A673 (cell line): ENCODE data around the gene OSBPL1A. TPM values are rescaled to one million over a fixed set of nuclear protein-coding genes. Genes with fewer than 3 reads are reported as not detected.

Source experiments
- BruUV-seq: library from RNA; stranded (reverse); fragments of 400-500 nt; replicated peaks from 2 replicates; lab custom pipeline; 2021; lab: Mats Ljungman, UMichigan
- CTCF ChIA-PET: fragments of 300-600 bp; sonication (Branson Sonifier 250); formaldehyde crosslinking; loops from one replicate; lab custom pipeline; 2022; ENCODE audit warnings: antibody characterized with exemption; lab: Charles Lee
- POLR2A ChIA-PET: fragments of 300-600 bp; sonication (Branson Sonifier 250); formaldehyde crosslinking; loops from one replicate; lab custom pipeline; 2022; ENCODE audit warnings: antibody characterized with exemption; ENCODE audit not compliant: low non-redundant PET; lab: Charles Lee
- DNase-seq: peaks from one replicate; pipeline ENCODE4 v3.0.0-alpha.2; 2015; ENCODE audit warnings: low spot score
- H3K27ac ChIP-seq: fragments of 200-600 bp; sonication (generic); 2 replicates; pipeline ENCODE4 v1.5.1; 2016; ENCODE audit warnings: mixed run types, low read depth, mild to moderate bottlenecking, mixed read lengths, antibody characterized with exemption, low read length; ENCODE audit not compliant: poor library complexity, severe bottlenecking
- H3K27me3 ChIP-seq: fragments of 200-600 bp; sonication (generic); replicated peaks from 2 replicates; pipeline ENCODE4 v1.6.1; 2017; ENCODE audit warnings: mixed run types, low read depth, mild to moderate bottlenecking, mixed read lengths, antibody characterized with exemption, low read length; ENCODE audit not compliant: insufficient read depth, poor library complexity
- H3K36me3 ChIP-seq: fragments of 200-600 bp; sonication (generic); 2 replicates; pipeline ENCODE4 v1.6.1; 2016; ENCODE audit warnings: mixed run types, mild to moderate bottlenecking, mixed read lengths, antibody characterized with exemption, low read length; ENCODE audit not compliant: insufficient read depth, poor library complexity, severe bottlenecking
- H3K4me1 ChIP-seq: fragments of 200-600 bp; sonication (generic); 2 replicates; pipeline ENCODE4 v1.6.1; 2017; ENCODE audit warnings: mixed run types, mild to moderate bottlenecking, mixed read lengths, antibody characterized with exemption, low read length; ENCODE audit not compliant: insufficient read depth, poor library complexity, severe bottlenecking
- H3K4me3 ChIP-seq: fragments of 200-600 bp; sonication (generic); 2 replicates; pipeline ENCODE4 v1.5.1; 2016; ENCODE audit warnings: low read depth, mixed run types, mild to moderate bottlenecking, mixed read lengths, low read length; ENCODE audit not compliant: poor library complexity, severe bottlenecking
- H3K9me3 ChIP-seq: fragments of 200-600 bp; sonication (generic); 2 replicates; pipeline ENCODE4 v1.6.1; 2016; ENCODE audit warnings: mixed run types, low read depth, mild to moderate bottlenecking, mixed read lengths, antibody characterized with exemption, low read length; ENCODE audit not compliant: poor library complexity, severe bottlenecking
- EZH2 ChIP-seq: fragments of 200-600 bp; sonication (generic); IDR thresholded peaks from 2 replicates; pipeline ENCODE4 v1.6.1; 2017; ENCODE audit warnings: borderline replicate concordance, low read depth, mild to moderate bottlenecking, mixed read lengths, antibody characterized with exemption, low read length; ENCODE audit not compliant: poor library complexity, severe bottlenecking
- intact Hi-C: fragments of 100-400 bp; cut with micrococcal nuclease; formaldehyde crosslinking; loops from one replicate; pipeline ENCODE4 v1.10.0; 2022; ENCODE audit not compliant: unreplicated experiment
- total RNA-seq: library from RNA; stranded (reverse); gene quantifications from 2 replicates; pipeline ENCODE4 v1.2.3, GENCODE V29; 2021
- TF ChIP-seq, protein P1 (sequence below): fragments of 300-800, 200-600 bp; sonication (generic); conservative IDR thresholded peaks from 2 replicates; pipeline ENCODE4 v1.5.1; 2017; ENCODE audit warnings: low read depth, mild to moderate bottlenecking, antibody characterized with exemption, low read length, moderate library complexity, mixed read lengths

OSBPL1A gene
- total RNA-seq, 1 experiment from 2014 or later, result 26.1 TPM

DNA sequence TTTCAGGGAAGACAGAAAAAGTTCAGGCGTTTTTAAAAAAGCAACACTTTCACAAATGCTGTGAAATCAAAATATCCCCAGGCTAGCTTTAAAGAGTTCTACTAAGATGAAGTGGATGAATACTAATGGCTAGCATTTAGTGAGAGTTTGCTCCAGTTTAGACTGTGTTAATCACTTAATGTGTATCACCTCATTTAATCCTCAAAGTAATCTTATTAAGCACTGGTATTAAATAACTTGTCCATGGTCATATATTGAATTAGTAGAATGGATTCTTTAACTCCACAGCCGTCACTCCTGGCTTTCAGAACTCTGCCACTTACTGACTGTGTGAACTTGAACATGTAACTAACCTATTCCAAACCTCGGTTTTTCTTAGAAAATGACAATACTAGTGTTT lies 192.7 kb downstream of the OSBPL1A start:
- no peaks in the 10 kb centered on the region for H3K27me3 ChIP-seq
- H3K27ac ChIP-seq, result no peak overlapping the region
- TF ChIP-seq EZH2, result no peak
- TF ChIP-seq, protein P1, sequence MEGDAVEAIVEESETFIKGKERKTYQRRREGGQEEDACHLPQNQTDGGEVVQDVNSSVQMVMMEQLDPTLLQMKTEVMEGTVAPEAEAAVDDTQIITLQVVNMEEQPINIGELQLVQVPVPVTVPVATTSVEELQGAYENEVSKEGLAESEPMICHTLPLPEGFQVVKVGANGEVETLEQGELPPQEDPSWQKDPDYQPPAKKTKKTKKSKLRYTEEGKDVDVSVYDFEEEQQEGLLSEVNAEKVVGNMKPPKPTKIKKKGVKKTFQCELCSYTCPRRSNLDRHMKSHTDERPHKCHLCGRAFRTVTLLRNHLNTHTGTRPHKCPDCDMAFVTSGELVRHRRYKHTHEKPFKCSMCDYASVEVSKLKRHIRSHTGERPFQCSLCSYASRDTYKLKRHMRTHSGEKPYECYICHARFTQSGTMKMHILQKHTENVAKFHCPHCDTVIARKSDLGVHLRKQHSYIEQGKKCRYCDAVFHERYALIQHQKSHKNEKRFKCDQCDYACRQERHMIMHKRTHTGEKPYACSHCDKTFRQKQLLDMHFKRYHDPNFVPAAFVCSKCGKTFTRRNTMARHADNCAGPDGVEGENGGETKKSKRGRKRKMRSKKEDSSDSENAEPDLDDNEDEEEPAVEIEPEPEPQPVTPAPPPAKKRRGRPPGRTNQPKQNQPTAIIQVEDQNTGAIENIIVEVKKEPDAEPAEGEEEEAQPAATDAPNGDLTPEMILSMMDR, result no peak
- no peaks in the 10 kb centered on the region for H3K9me3 ChIP-seq
- no TSS peak for BruUV-seq
- H3K36me3 ChIP-seq, result no peaks in the 10 kb centered on the region
- no peaks in the 10 kb centered on the region for H3K4me1 ChIP-seq
- no peak for DNase-seq
- no peak overlapping the region for H3K4me3 ChIP-seq
- intact Hi-C loops, result no loop called here
- CTCF ChIA-PET, result no interaction called here
- POLR2A ChIA-PET, result no interaction called here

- no peaks in the 10 kb centered on the region for H3K4me1 ChIP-seq
- ChIA-PET POLR2A (interaction anchor here (0.6 kb wide), 3 partner anchors 10 to 108 kb away, joined by 6 to 7 read pairs (median 7); partner anchors contain the start of gene CABYR), CTCF (no interaction called here)
- no peak overlapping the region for H3K4me3 ChIP-seq
- no TSS peak for BruUV-seq
- TF ChIP-seq, protein P1, result no peak
- TF ChIP-seq EZH2, result no peak
- H3K9me3 ChIP-seq, result no peaks in the 10 kb centered on the region
- H3K27me3 ChIP-seq, result no peaks in the 10 kb centered on the region
- no peaks in the 10 kb centered on the region for H3K36me3 ChIP-seq
- intact Hi-C loops, result no loop called here
- no peak overlapping the region for H3K27ac ChIP-seq
- DNase-seq, result no peak
These were observed 195.6 kb downstream of the OSBPL1A start for GRCh38 chr18:24201699-24202687.

DNA sequence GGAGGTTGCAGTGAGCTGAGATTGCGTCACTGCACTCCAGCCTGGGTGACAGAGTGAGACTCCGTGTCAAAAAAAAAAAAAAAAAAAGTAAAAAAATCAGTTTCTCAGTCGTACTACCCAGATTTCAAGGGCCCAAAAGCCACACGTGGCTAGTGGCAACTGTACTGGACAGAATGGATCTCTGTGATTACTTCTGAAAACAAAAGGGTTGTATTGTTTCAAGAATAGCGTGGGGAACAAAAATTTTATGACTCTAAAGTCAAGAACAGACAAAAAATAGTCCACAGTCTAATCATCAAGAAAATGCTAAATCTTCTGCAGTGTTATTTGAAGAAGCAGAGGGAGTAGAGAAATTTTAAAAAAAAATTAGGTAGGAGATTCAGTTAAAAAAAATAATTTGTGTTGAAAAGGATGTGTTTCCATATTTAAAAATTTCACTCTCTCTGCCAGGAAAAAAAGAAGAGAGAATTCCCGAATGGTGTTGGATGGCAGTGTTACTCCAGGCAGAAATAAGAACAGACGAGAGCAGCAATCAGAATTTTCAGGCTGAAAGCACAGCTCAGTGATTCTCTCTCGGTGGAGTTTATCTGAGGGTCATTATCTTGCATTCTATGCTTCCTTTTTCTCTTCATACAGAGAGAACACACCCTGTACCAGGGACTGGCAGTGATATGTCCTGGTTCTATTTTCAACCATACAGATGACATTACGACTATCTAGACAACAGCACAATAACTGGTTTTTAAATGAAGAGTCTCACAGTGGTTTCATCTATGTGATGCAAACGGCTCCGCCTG lies 196.9 kb downstream of the OSBPL1A start:
- H3K4me3 ChIP-seq, result no peak overlapping the region
- no peaks in the 10 kb centered on the region for H3K36me3 ChIP-seq
- no TSS peak for BruUV-seq
- no peaks in the 10 kb centered on the region for H3K27me3 ChIP-seq
- intact Hi-C loops, result no loop called here
- H3K9me3 ChIP-seq, result no peaks in the 10 kb centered on the region
- no peak for DNase-seq
- TF ChIP-seq EZH2, result no peak
- TF ChIP-seq, protein P1, result no peak
- no peaks in the 10 kb centered on the region for H3K4me1 ChIP-seq
- POLR2A ChIA-PET, result no interaction called here
- CTCF ChIA-PET, result no interaction called here
- no peak overlapping the region for H3K27ac ChIP-seq
